ENCODE results near the gene TPI1.

DNA sequence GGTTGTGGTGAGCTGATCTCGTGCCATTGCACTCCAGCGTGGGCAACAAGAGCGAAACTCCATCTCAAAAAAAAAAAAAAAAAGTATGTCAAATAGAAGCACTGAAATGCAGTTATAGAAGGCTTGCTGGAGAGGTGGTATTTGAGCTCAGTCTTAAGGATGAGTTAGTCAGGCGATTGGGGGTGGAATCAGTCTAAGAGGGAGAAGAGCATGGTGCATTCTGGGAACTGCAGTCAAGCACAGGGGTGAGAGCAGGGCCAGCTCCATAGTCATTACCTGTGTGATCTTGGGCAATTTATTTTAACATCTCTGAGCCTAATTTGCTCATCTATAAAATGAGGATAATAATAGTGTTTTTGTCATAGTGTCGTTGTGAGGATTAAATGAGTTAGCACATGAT, 32.5 kb upstream of the TPI1 start:
- TF ChIP-seq POLR2AphosphoS5 (IDR thresholded peaks at IDR 0.05) (no peak), POLR2A (IDR thresholded peaks at IDR 0.05; ENCODE audit: low read depth) (no peak)
- TF ChIP-seq, protein P1, sequence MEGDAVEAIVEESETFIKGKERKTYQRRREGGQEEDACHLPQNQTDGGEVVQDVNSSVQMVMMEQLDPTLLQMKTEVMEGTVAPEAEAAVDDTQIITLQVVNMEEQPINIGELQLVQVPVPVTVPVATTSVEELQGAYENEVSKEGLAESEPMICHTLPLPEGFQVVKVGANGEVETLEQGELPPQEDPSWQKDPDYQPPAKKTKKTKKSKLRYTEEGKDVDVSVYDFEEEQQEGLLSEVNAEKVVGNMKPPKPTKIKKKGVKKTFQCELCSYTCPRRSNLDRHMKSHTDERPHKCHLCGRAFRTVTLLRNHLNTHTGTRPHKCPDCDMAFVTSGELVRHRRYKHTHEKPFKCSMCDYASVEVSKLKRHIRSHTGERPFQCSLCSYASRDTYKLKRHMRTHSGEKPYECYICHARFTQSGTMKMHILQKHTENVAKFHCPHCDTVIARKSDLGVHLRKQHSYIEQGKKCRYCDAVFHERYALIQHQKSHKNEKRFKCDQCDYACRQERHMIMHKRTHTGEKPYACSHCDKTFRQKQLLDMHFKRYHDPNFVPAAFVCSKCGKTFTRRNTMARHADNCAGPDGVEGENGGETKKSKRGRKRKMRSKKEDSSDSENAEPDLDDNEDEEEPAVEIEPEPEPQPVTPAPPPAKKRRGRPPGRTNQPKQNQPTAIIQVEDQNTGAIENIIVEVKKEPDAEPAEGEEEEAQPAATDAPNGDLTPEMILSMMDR (IDR thresholded peaks at IDR 0.05) = no peak

Measured in esophagus muscularis mucosa (tissue), 3 donors.